ENCODE data around the gene PSAT1. TPM values are rescaled to one million over a fixed set of nuclear protein-coding genes. Genes with fewer than 3 reads are reported as not detected.

The PSAT1 gene
- total and polyA plus RNA-seq, 2 of the 13 experiments (the other 11 are each of a cell fraction or from before 2014, with no cell fraction given): 135 to 229 TPM

GRCh38 chr9:78366827-78367226 lies 69.9 kb downstream of the PSAT1 start:
- BruUV-seq (replicated peaks): no TSS peak
- no peak for ATAC-seq
- Histone ChIP-seq H3K9me3 (ENCODE audit: low read length) (no peaks in the 10 kb centered on the region), H3K27me3 (ENCODE audit: control insufficient read depth in 1 of 2, insufficient read depth in 2 of 2, low read length in 2 of 2) (no peaks in the 10 kb centered on the region), H3K4me3 (replicated peaks in 1 of 3; ENCODE audit: insufficient read depth in 1 of 3, low read depth in 2 of 3, low read length in 3 of 3) (no peak overlapping the region), H3K36me3 (replicated peaks in 1 of 2; ENCODE audit: control insufficient read depth in 1 of 2, insufficient read depth in 2 of 2, low read length in 2 of 2) (no peaks in the 10 kb centered on the region), H2AFZ (ENCODE audit: low read length) (no peak overlapping the region), H3K27ac (ENCODE audit: extremely low read length, insufficient read depth, low read length) (no peak overlapping the region), H3K9ac (ENCODE audit: insufficient read depth, low read depth, low read length) (no peak overlapping the region), H4K20me1 (ENCODE audit: insufficient read depth, low read length) (no peaks in the 10 kb centered on the region), H3K79me2 (ENCODE audit: insufficient read depth, low read length) (no peaks in the 10 kb centered on the region), H3K4me2 (ENCODE audit: low read depth, low read length) (no peak overlapping the region), H3K4me1 (ENCODE audit: insufficient read depth, low read length) (peaks cover 6% of the 10 kb centered on the region; the same call in 1 of the 2 replicates)
- POLR2A ChIA-PET: no interaction called here
- 82% methylated on average over 1 of the region's 3 CpGs for WGBS (ENCODE audit: low lambda C conversion rate)
- no peak for FAIRE-seq
- no peak for DNase-seq (ENCODE audit: low spot score)
- CTCF ChIA-PET (ENCODE audit: low intra/inter-chr PET ratio, low total read pairs): no interaction called here
- in situ Hi-C loops (cut with HindIII; ENCODE audit: extremely low pct_ligation_motif_present, low pct_unique_long_range_greater_than_20kb): loop anchor here (5.0 kb wide), 1 partner anchor 105 kb away; no protein-coding TSS in a partner anchor
- TF ChIP-seq ZNF816 (CRISPR knock-in tag; IDR thresholded peaks at IDR 0.05; ENCODE audit: borderline replicate concordance) (no peak), ATF3 (CRISPR knock-in tag; IDR thresholded peaks at IDR 0.05) (no peak), NAIF1 (CRISPR knock-in tag; IDR thresholded peaks at IDR 0.05; ENCODE audit: borderline replicate concordance) (no peak), ZNF546 (CRISPR knock-in tag; conservative IDR thresholded peaks at IDR 0.05) (no peak), ZFP37 (CRISPR knock-in tag; IDR thresholded peaks at IDR 0.05; ENCODE audit: borderline replicate concordance) (no peak), TFAP4 (IDR thresholded peaks at IDR 0.05; ENCODE audit: borderline replicate concordance, low read depth) (no peak), MBNL3 (CRISPR knock-in tag; conservative IDR thresholded peaks at IDR 0.05) (no peak), ZNF703 (CRISPR knock-in tag; IDR thresholded peaks at IDR 0.05; ENCODE audit: borderline replicate concordance) (no peak)
- intact Hi-C loops (cut with micrococcal nuclease; ENCODE audit: unreplicated experiment): loop anchor here (1.0 to 10.0 kb wide), 3 partner anchors 35 to 338 kb away; no protein-coding TSS in a partner anchor

All from HepG2 (cell line).